ENCODE results near the gene PCED1A. TPM values are rescaled to one million over a fixed set of nuclear protein-coding genes. Genes with fewer than 3 reads are reported as not detected.

Gene PCED1A
- total and polyA plus RNA-seq, 9 of the 15 experiments (the other 6 are each of a cell fraction or from before 2014, with no cell fraction given), result 1.5 to 11.5 (median 5.9) TPM

- TF ChIP-seq NFE2L1 (tag; IDR thresholded peaks at IDR 0.05; ENCODE audit: borderline replicate concordance, low read depth) (no peak), TRIM28 (IDR thresholded peaks at IDR 0.05) (no peak), SMAD1 (IDR thresholded peaks at IDR 0.05; ENCODE audit: low read depth, low read length, partially characterized antibody) (no peak), HDAC2 (IDR thresholded peaks at IDR 0.05) (no peak), ZNF644 (tag; IDR thresholded peaks at IDR 0.05; ENCODE audit: low read depth) (no peak), SNIP1 (IDR thresholded peaks at IDR 0.05; ENCODE audit: low read depth) (no peak), ZFPM2 (CRISPR knock-in tag; IDR thresholded peaks at IDR 0.05) (no peak), MCM7 (IDR thresholded peaks at IDR 0.05) (no peak), HMG20A (CRISPR knock-in tag; conservative IDR thresholded peaks at IDR 0.05) (no peak), E2F1 (CRISPR knock-in tag; IDR thresholded peaks at IDR 0.05) (no peak), GATAD2A (IDR thresholded peaks at IDR 0.05) (no peak), ZNF354B (CRISPR knock-in tag; IDR thresholded peaks at IDR 0.05) (no peak), ZNF586 (CRISPR knock-in tag; conservative IDR thresholded peaks at IDR 0.05) (no peak), CHD7 (IDR thresholded peaks at IDR 0.05; ENCODE audit: low read depth, low read length) (no peak), POLR2G (IDR thresholded peaks at IDR 0.05; ENCODE audit: low read depth, low read length) (peak; percentile 84), ETV5 (CRISPR knock-in tag; IDR thresholded peaks at IDR 0.05; ENCODE audit: low read depth) (no peak; the same call in 1 of the 2 replicates), MEF2D (tag; conservative IDR thresholded peaks at IDR 0.05; ENCODE audit: low read depth) (no peak), RBM17 (IDR thresholded peaks at IDR 0.05; ENCODE audit: borderline replicate concordance, low read depth, low read length) (no peak)
Measured at GRCh38 chr20:2840138-2840966, at the start of gene PCED1A, which contains the start of gene VPS16 (continued).
